Measurements from ENCODE around the gene BYSL. TPM values are rescaled to one million over a fixed set of nuclear protein-coding genes. Genes with fewer than 3 reads are reported as not detected.

BYSL gene
- total and polyA plus RNA-seq, 9 of the 15 experiments (the other 6 are each of a cell fraction or from before 2014, with no cell fraction given): 22.2 to 92.3 (median 53.4) TPM

- no peak for TF ChIP-seq HINFP (tag; conservative IDR thresholded peaks at IDR 0.05; ENCODE audit: low read depth)
- peak; percentile 46; the same call in 1 of the 2 replicates for TF ChIP-seq ZNF263 (CRISPR knock-in tag; IDR thresholded peaks at IDR 0.05; ENCODE audit: borderline replicate concordance)
- no peak for TF ChIP-seq NR2C2 (CRISPR knock-in tag; IDR thresholded peaks at IDR 0.05)
- peak; percentile 83 for TF ChIP-seq NR2C2 (tag; IDR thresholded peaks at IDR 0.05)
- TF ChIP-seq E2F8 (IDR thresholded peaks at IDR 0.05; ENCODE audit: low read depth, partially characterized antibody): no peak
- 0 out of 4 replicates have a peak, but pooled peaks of 1 of the 2 experiments have one; percentile 63 for TF ChIP-seq ARNT (IDR thresholded peaks at IDR 0.05)
- no peak for TF ChIP-seq ILF3 (IDR thresholded peaks at IDR 0.05; ENCODE audit: borderline replicate concordance)
- TF ChIP-seq CBX2 (IDR thresholded peaks at IDR 0.05; ENCODE audit: insufficient read depth, low read length, poor library complexity, severe bottlenecking): no peak
- no peak for TF ChIP-seq CBX1 (IDR thresholded peaks at IDR 0.05; ENCODE audit: low read depth)
- no peak for TF ChIP-seq U2AF1 (optimal IDR thresholded peaks at IDR 0.05; ENCODE audit: low read depth, low read length)
- peak; percentile 71; the same call in 1 of the 2 replicates for TF ChIP-seq ZNF589 (CRISPR knock-in tag; IDR thresholded peaks at IDR 0.05; ENCODE audit: low read depth)
- peak; percentile 90 for TF ChIP-seq PKNOX1 (IDR thresholded peaks at IDR 0.05)
- TF ChIP-seq BCOR (IDR thresholded peaks at IDR 0.05): peak; percentile 63
- TF ChIP-seq, protein P1, sequence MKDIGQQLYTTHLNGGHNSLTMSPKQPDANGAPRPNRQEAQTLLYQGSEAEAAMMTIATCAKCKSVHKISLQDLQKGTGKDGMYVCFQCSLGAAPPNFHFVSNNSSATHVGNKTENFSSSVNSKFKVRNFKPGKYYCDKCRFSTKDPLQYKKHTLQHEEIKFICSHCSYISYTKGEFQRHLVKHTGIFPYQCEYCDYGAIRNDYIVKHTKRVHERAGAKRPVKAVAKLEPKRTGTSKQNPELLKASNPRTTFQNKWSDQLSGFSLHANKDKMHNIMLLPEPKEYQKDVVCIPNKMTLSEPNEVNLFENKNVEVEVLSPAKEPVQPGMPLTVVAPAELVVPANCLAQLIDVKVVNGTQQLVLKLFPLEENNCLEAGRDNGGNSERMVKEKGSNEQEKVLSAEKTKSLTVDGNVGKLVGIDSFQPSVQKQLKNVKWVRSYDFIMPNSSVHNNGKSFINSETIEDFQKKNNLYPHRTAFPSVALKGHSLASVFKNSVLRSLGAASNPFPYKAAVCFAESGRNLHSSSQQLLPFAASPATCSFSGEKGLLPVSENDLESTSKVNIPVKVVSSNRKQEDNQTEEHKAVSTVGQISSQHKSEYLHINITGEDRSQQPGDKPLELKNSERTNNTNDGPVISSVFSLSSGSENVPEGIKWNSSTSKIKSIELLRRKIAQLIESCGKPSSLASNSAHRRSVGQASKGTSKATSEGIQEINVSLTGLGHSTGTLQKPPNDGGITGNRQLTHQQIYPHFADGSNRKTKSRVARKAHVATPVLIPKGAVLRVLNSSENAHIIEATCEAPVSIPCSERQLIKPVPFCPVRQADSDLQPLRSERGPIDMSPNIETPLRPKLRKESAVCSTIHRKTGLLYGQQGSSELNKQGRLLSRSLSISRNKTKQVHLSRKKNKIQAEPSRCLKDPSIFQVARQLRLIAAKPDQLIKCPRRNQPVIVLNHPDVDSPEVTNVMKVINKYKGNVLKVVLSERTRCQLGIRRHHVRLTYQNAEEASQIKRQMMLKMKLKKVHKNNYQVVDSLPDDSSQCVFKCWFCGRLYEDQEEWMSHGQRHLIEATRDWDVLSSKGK (CRISPR knock-in tag; IDR thresholded peaks at IDR 0.05): no peak
- peak; percentile 53; the same call in 1 of the 2 replicates for TF ChIP-seq GABPB1 (CRISPR knock-in tag; IDR thresholded peaks at IDR 0.05)
- TF ChIP-seq, protein P2, sequence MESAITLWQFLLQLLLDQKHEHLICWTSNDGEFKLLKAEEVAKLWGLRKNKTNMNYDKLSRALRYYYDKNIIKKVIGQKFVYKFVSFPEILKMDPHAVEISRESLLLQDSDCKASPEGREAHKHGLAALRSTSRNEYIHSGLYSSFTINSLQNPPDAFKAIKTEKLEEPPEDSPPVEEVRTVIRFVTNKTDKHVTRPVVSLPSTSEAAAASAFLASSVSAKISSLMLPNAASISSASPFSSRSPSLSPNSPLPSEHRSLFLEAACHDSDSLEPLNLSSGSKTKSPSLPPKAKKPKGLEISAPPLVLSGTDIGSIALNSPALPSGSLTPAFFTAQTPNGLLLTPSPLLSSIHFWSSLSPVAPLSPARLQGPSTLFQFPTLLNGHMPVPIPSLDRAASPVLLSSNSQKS (CRISPR knock-in tag; IDR thresholded peaks at IDR 0.05): no peak
- TF ChIP-seq ZC3H8 (IDR thresholded peaks at IDR 0.05): no peak
Observed at GRCh38 chr6:41942067-41942851, 21.0 kb downstream of the BYSL start (continued).
